Spleen (tissue), 7 donors: Measurements from ENCODE around the gene CNTNAP2.

ENCODE experiments used
- CTCF ChIP-seq, 11 experiments: fragments of 200-600 bp in 7 of 11; fragments of 450-650 bp in 4 of 11; sonication (generic) in 4 of 11; IDR thresholded peaks in 8 of 11; conservative IDR thresholded peaks in 3 of 11; 1 replicate in 7 of 11; 2 replicates in 4 of 11; pipeline versions ENCODE4 v1.4.0 to v1.8.0; 2016 to 2021; ENCODE audit warnings: antibody characterized with exemption in 11 of 11, inconsistent platforms in 4 of 11, mild to moderate bottlenecking in 1 of 11
- POLR2A ChIP-seq, 3 donors: fragments of 450-650 bp; IDR thresholded peaks; one replicate each; pipeline ENCODE4 v1.5.1; 2017; ENCODE audit warnings: antibody characterized with exemption in 3 of 3, mild to moderate bottlenecking in 1 of 3
- donor health status: DM: no; HTN: no; CAD: no; lungs with moderate emphysema.
- donor health status: DM: no; HTN: no; CAD: no.
- donor health status: DM: no; HTN: no; CAD: no.

GRCh38 chr7:147525325-147525724 is 1408.7 kb downstream of the CNTNAP2 start:
- no peak for TF ChIP-seq CTCF (IDR thresholded peaks at IDR 0.05 in 8 of 11, conservative IDR thresholded peaks at IDR 0.05 in 3 of 11)
- TF ChIP-seq POLR2A (IDR thresholded peaks at IDR 0.05) = no peak
